Measurements from ENCODE around the gene IL1R1. TPM values are rescaled to one million over a fixed set of nuclear protein-coding genes. Genes with fewer than 3 reads are reported as not detected.

IL1R1 gene
- total and polyA plus RNA-seq, 4 experiments from 2014 or later = 0.86 to 2.6 (median 1.1) TPM

DNA sequence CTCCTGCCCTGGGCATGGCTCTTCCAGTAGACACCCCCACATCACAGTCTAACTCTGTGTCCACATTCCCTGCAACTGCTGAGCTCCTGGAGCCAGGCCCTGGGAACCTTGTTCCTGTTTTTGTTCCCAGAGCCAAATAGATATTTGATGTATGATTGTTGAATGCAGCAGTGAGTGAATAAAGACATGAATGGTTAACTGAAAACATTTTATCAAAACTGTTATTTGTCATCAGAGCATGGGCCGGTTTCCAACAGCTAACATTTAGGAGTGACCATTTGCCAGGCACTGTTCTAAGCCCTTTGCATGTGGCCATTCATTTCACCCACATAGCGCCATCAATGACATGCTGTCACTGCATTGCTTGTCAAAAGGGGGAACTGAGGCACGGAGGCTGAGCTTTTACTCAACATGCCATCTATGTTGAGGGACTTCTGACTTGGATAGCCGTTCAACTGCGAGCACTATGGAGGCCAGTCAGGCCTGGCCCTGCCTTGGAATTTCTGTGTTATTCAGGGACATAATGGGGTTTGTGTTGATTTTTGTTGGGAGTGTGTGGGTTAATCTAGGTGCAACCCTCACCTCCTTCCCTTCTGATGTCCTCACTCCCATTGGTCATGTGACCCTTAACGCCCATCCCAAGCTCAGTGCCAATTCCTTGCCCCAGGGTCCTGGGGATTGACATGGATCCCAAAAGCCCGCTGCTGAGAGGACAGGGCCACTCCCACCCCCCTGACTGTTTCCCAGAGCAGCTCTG is 12.6 kb downstream of the IL1R1 start:
- Mint-ChIP-seq H3K4me3 (no peak overlapping the region), H3K9me3 (peaks cover 0 to 13% (median under 1%) of the 10 kb centered on the region in 8 donors), H3K27me3 (no peaks in the 10 kb centered on the region), H3K27ac (no peak overlapping the region), H3K36me3 (no peaks in the 10 kb centered on the region), H3K4me1 (no peaks in the 10 kb centered on the region)
- no peaks in the 10 kb centered on the region for H3K36me3 ChIP-seq (ENCODE audit: insufficient read depth, low read length)
- ChIA-PET POLR2A (ENCODE audit: partially characterized antibody) (no interaction called here), CTCF (ENCODE audit: partially characterized antibody) (no interaction called here)
- H3K27me3 ChIP-seq (ENCODE audit: insufficient read depth, low read length) = no peaks in the 10 kb centered on the region
- intact Hi-C loops (cut with micrococcal nuclease) = no loop called here
- DNase-seq = no peak
- H3K4me1 ChIP-seq (ENCODE audit: insufficient read depth, low read length) = no peaks in the 10 kb centered on the region
- H3K27ac ChIP-seq (ENCODE audit: low read depth, low read length) = no peak overlapping the region
- H3K9me3 ChIP-seq (ENCODE audit: control insufficient read depth in 1 of 2, low read length in 2 of 2) = no peaks in the 10 kb centered on the region
- no peak overlapping the region for H3K4me3 ChIP-seq (ENCODE audit: low read length in 2 of 2)

DNA sequence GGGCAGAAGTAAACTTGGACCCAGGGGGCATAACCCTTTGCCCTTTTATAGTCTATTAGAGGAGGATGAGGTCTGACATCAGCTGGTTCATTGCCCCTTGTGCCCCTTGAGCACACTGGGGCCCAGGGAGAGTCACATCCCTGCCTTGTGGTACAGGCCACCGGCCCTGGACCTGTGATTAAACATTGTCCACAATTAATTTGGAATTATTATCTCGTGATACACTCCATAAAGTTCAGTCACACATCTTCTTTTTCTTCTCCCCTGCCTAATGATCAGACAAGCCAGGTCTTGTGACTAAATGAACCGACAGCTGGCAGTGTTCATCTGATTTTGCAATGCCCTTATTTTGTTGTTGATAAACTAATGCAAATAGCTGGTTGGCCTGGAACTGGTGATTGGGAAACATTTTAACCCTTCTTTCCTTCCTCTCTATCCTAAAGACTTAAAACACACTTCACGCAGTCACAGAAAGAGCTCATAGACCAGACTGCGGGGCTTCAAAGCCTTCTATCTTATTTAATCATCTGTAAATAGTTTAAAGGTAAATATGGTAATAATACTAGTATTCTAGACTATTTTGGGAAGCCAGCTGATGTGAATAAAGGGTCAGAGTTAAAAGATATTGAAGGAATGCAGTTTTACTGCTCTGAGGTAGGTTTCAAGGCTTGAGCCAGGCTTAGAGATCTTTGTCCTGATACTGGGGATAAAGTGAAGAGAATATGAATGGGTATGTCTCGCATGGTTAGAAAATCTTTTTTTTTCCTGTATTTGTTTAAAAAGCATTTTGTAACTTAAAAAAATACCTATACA is 13.4 kb downstream of the IL1R1 start:
- no peak overlapping the region for H3K4me3 ChIP-seq (ENCODE audit: low read length in 2 of 2)
- CTCF ChIA-PET (ENCODE audit: partially characterized antibody) = no interaction called here
- no peaks in the 10 kb centered on the region for H3K4me1 ChIP-seq (ENCODE audit: insufficient read depth, low read length)
- Mint-ChIP-seq H3K27me3 (no peaks in the 10 kb centered on the region), H3K4me1 (no peaks in the 10 kb centered on the region), H3K27ac (no peak overlapping the region), H3K4me3 (no peak overlapping the region), H3K36me3 (no peaks in the 10 kb centered on the region), H3K9me3 (peaks cover 0 to 8% (median 0%) of the 10 kb centered on the region in 8 donors)
- H3K27ac ChIP-seq (ENCODE audit: low read depth, low read length) = no peak overlapping the region
- no peaks in the 10 kb centered on the region for H3K27me3 ChIP-seq (ENCODE audit: insufficient read depth, low read length)
- POLR2A ChIA-PET (ENCODE audit: partially characterized antibody) = interaction anchor here (0.6 kb wide), 1 partner anchor 885 kb away, joined by 3 read pairs; no protein-coding TSS in a partner anchor
- no peak for DNase-seq
- H3K36me3 ChIP-seq (ENCODE audit: insufficient read depth, low read length) = no peaks in the 10 kb centered on the region
- H3K9me3 ChIP-seq (ENCODE audit: control insufficient read depth in 1 of 2, low read length in 2 of 2) = no peaks in the 10 kb centered on the region
- intact Hi-C loops (cut with micrococcal nuclease) = no loop called here

DNA sequence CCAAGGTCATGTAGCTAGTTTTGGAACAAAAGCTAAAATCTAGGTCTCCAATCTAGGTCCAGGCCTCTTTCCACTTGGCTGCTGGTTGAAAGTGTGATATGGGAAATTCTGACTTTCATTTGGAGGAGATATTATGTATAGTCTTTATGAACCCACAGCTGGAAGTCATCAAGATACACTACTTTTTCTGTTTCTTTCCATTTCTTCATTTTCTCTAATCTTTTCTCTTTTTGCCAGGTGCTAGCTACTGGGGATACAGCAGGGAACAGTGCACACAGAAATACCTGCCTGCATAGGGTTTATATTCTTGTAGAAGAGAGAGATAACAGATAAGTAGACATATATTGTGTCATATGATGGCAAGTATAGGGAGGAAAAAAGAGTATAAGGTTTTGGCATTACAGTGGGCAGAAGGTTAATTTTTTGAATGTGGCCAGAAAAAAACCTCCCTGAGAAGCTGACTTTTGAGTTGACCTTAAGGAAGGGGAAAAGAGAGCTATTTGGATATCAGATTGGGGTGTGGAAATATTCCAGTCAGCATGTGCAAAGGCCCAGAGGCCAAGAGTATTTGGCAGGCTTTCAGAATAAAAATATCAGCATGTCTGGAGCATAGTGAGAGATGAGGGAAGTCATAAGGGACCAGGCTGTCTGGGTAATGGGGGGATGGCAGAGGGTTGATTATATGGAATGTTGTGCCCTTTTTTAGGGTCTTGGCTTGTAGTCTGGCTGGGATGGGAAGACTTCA is 15.6 kb downstream of the IL1R1 start:
- H3K4me3 Mint-ChIP-seq = no peak overlapping the region
- Histone ChIP-seq H3K27me3 (ENCODE audit: insufficient read depth, low read length) (no peaks in the 10 kb centered on the region), H3K36me3 (ENCODE audit: insufficient read depth, low read length) (no peaks in the 10 kb centered on the region), H3K4me1 (ENCODE audit: insufficient read depth, low read length) (no peaks in the 10 kb centered on the region), H3K27ac (ENCODE audit: low read depth, low read length) (no peak overlapping the region), H3K4me3 (ENCODE audit: low read length in 2 of 2) (no peak overlapping the region), H3K9me3 (ENCODE audit: control insufficient read depth in 1 of 2, low read length in 2 of 2) (no peaks in the 10 kb centered on the region)
- ChIA-PET CTCF (ENCODE audit: partially characterized antibody) (interaction anchor here (0.6 to 2.3 kb wide), 2 partner anchors 8 to 40 kb away, joined by 3 to 8 read pairs; no protein-coding TSS in a partner anchor), POLR2A (ENCODE audit: partially characterized antibody) (no interaction called here)
- intact Hi-C loops (cut with micrococcal nuclease) = no loop called here
- no peak overlapping the region for H3K27ac Mint-ChIP-seq
- H3K36me3 Mint-ChIP-seq = no peaks in the 10 kb centered on the region
- H3K27me3 Mint-ChIP-seq = no peaks in the 10 kb centered on the region
- peaks cover 0 to 6% (median 0%) of the 10 kb centered on the region in 8 donors for H3K9me3 Mint-ChIP-seq
- no peak for DNase-seq
- no peaks in the 10 kb centered on the region for H3K4me1 Mint-ChIP-seq

DNA sequence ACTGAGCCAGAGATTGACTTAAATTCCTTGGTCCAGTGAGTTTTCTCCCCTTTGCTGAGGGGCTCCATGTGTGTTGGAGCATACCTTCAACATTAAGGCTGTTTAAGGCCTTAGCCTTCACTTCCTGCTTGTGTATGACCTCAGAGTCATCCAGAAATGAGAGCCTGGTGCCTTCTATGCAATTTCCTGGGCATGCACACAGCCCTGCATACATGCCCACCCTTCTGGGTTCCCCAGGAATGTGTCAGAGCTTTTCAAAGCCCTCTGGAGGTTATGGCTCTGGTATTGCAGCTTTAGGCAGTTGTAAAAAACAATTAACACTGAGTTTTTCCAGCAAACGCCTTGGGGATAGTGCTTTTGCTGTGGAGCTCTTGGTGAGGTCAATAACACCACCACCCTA is 16.7 kb downstream of the IL1R1 start:
- Mint-ChIP-seq H3K27ac (no peak overlapping the region), H3K9me3 (peaks cover 0 to 2% (median 0%) of the 10 kb centered on the region in 8 donors), H3K4me3 (no peak overlapping the region), H3K27me3 (no peaks in the 10 kb centered on the region), H3K36me3 (no peaks in the 10 kb centered on the region), H3K4me1 (no peaks in the 10 kb centered on the region)
- no peaks in the 10 kb centered on the region for H3K36me3 ChIP-seq (ENCODE audit: insufficient read depth, low read length)
- H3K27me3 ChIP-seq (ENCODE audit: insufficient read depth, low read length) = no peaks in the 10 kb centered on the region
- intact Hi-C loops (cut with micrococcal nuclease) = no loop called here
- ChIA-PET POLR2A (ENCODE audit: partially characterized antibody) (no interaction called here), CTCF (ENCODE audit: partially characterized antibody) (interaction anchor here (1.3 kb wide), 1 partner anchor 24 kb away, joined by 4 read pairs; no protein-coding TSS in a partner anchor)
- H3K9me3 ChIP-seq (ENCODE audit: control insufficient read depth in 1 of 2, low read length in 2 of 2) = no peaks in the 10 kb centered on the region
- no peak for DNase-seq
- no peaks in the 10 kb centered on the region for H3K4me1 ChIP-seq (ENCODE audit: insufficient read depth, low read length)
- no peak overlapping the region for H3K4me3 ChIP-seq (ENCODE audit: low read length in 2 of 2)
- H3K27ac ChIP-seq (ENCODE audit: low read depth, low read length) = no peak overlapping the region

DNA sequence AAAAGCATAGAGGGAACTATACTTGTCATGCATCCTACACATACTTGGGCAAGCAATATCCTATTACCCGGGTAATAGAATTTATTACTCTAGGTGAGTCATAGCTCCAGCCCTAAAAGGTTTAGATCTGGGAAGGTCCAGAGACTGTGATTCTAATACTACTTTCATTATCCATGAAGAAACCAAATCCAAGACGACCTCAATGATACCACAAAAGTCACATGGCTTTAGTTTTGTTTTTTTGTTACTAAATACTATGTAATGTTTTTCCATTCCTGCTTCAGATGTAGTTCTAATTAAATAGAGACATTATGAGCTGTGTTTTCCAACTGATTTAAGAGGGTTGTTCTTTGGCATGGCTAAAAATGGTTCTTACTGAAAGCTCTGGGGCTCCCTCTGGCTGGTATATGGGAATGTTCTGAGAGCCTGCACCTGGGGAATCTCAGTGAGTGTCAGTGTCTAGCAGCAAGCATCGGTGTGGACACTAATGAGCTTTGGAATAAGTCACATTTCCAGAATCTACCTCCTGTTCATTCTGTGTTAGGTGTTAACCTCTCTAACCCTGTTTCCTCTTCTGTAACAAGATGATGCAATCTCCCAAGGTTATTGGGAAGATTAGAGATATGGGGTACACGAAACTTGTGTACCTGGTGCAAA is 23.8 kb downstream of the IL1R1 start:
- no peak overlapping the region for H3K4me3 Mint-ChIP-seq
- no peaks in the 10 kb centered on the region for H3K36me3 Mint-ChIP-seq
- H3K9me3 Mint-ChIP-seq = no peaks in the 10 kb centered on the region
- no peaks in the 10 kb centered on the region for H3K4me1 Mint-ChIP-seq
- no peak for DNase-seq
- ChIA-PET POLR2A (ENCODE audit: partially characterized antibody) (no interaction called here), CTCF (ENCODE audit: partially characterized antibody) (interaction anchor here (0.9 to 4.6 kb wide), 9 partner anchors 9 to 162 kb away, joined by 3 to 28 read pairs (median 6); no protein-coding TSS in a partner anchor)
- H3K27ac Mint-ChIP-seq = no peak overlapping the region
- H3K27me3 Mint-ChIP-seq = no peaks in the 10 kb centered on the region
- Histone ChIP-seq H3K36me3 (ENCODE audit: insufficient read depth, low read length) (no peaks in the 10 kb centered on the region), H3K27me3 (ENCODE audit: insufficient read depth, low read length) (no peaks in the 10 kb centered on the region), H3K9me3 (ENCODE audit: control insufficient read depth in 1 of 2, low read length in 2 of 2) (no peaks in the 10 kb centered on the region), H3K4me1 (ENCODE audit: insufficient read depth, low read length) (no peaks in the 10 kb centered on the region), H3K4me3 (ENCODE audit: low read length in 2 of 2) (no peak overlapping the region), H3K27ac (ENCODE audit: low read depth, low read length) (no peak overlapping the region)
- intact Hi-C loops (cut with micrococcal nuclease) = no loop called here

DNA sequence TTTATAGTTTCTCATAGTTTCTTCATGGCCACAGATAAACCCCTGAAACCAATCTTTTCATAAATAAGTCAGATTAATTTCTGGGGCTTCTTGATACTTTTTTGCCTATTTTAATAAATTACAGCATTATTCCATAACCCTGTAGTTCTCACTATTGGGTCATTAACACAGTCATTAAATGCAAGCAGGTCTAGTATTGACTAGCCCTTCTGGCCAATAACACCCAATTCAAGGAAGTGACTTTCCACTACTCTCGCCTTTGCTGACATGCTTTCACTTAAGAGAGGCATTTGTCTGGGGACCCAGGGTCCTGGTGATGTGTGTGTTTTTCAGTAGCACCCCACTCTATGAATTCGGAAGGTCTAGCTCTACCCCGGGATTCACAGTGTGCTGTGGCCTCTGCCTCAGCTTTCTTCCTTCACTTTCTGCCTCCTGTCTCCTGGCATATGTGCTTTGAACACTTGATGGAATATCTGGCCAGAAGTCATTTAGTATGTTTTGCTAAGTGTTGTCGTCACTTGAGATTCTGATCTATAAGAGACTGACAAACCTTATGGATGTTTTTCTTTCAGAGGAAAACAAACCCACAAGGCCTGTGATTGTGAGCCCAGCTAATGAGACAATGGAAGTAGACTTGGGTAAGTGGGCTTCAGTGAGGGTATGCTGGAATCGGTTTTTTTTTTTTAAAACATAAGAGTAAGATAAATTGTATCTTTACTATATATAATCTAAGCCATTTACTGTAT is 25.7 kb downstream of the IL1R1 start:
- no peaks in the 10 kb centered on the region for H3K36me3 Mint-ChIP-seq
- no peaks in the 10 kb centered on the region for H3K9me3 ChIP-seq (ENCODE audit: control insufficient read depth in 1 of 2, low read length in 2 of 2)
- intact Hi-C loops (cut with micrococcal nuclease) = no loop called here
- no peaks in the 10 kb centered on the region for H3K36me3 ChIP-seq (ENCODE audit: insufficient read depth, low read length)
- no peak overlapping the region for H3K27ac ChIP-seq (ENCODE audit: low read depth, low read length)
- no peaks in the 10 kb centered on the region for H3K27me3 ChIP-seq (ENCODE audit: insufficient read depth, low read length)
- no peaks in the 10 kb centered on the region for H3K4me1 ChIP-seq (ENCODE audit: insufficient read depth, low read length)
- no peaks in the 10 kb centered on the region for H3K9me3 Mint-ChIP-seq
- no peak for DNase-seq
- no peak overlapping the region for H3K4me3 ChIP-seq (ENCODE audit: low read length in 2 of 2)
- CTCF ChIA-PET (ENCODE audit: partially characterized antibody) = no interaction called here
- H3K27ac Mint-ChIP-seq = no peak overlapping the region
- H3K4me3 Mint-ChIP-seq = no peak overlapping the region
- peaks cover 0 to 2% of the 10 kb centered on the region in 2 donors for H3K27me3 Mint-ChIP-seq
- H3K4me1 Mint-ChIP-seq = peaks cover 0 to 7% (median 3%) of the 10 kb centered on the region in 4 donors
- POLR2A ChIA-PET (ENCODE audit: partially characterized antibody) = no interaction called here

All from CD4-positive, alpha-beta memory T cell (primary cell).